HL-60 (cell line): ENCODE measurements around the gene DAND5.

ENCODE experiments used
- DNase-seq, 2 experiments: peaks; one replicate each; pipeline ENCODE4 v3.0.0-alpha.2; 2010 to 2020; ENCODE audit warnings: low read depth in 1 of 2, low spot score in 1 of 2
- H3K27ac ChIP-seq: fragments of 250-450 bp; sonication (Bioruptor Pico); replicated peaks from 2 replicates; pipeline ENCODE4 v1.5.1; 2020; ENCODE audit warnings: mild to moderate bottlenecking, moderate library complexity
- H3K27me3 ChIP-seq: fragments of 250-450 bp; sonication (Bioruptor Pico); 2 replicates; pipeline ENCODE4 v1.5.1; 2021; ENCODE audit warnings: mild to moderate bottlenecking, moderate library complexity; ENCODE audit not compliant: insufficient read depth, poor library complexity, severe bottlenecking
- H3K4me3 ChIP-seq: replicated peaks from 2 replicates; pipeline ENCODE4 v1.5.1; 2011; ENCODE audit warnings: mild to moderate bottlenecking, control low read depth, low read length; ENCODE audit not compliant: insufficient read depth
- CTCF ChIP-seq: IDR thresholded peaks from one replicate; pipeline ENCODE4 v1.5.1; 2011; ENCODE audit warnings: low read length, control low read depth, inconsistent platforms; ENCODE audit not compliant: insufficient read depth
- GABPA ChIP-seq: IDR thresholded peaks from 2 replicates; pipeline ENCODE4 v1.6.1; 2012; ENCODE audit warnings: low read depth
- POLR2AphosphoS5 ChIP-seq: IDR thresholded peaks from 2 replicates; pipeline ENCODE4 v1.6.1; 2012; ENCODE audit warnings: low read depth
- REST ChIP-seq: IDR thresholded peaks from 2 replicates; pipeline ENCODE4 v1.6.1; 2012; ENCODE audit warnings: low read depth; ENCODE audit not compliant: insufficient replicate concordance
- SPI1 ChIP-seq: IDR thresholded peaks from 2 replicates; pipeline ENCODE4 v1.6.1; 2012; ENCODE audit warnings: low read depth, mild to moderate bottlenecking, borderline replicate concordance

The DAND5 gene

GRCh38 chr19:12997179-12997966, 28.0 kb downstream of the DAND5 start:
- H3K27me3 ChIP-seq: no peaks in the 10 kb centered on the region
- H3K27ac ChIP-seq: no peak overlapping the region

GRCh38 chr19:12997967-12998940, 28.9 kb downstream of the DAND5 start:
- Histone ChIP-seq H3K27me3 (no peaks in the 10 kb centered on the region), H3K27ac (no peak overlapping the region), H3K4me3 (no peak overlapping the region)
- DNase-seq: no peak
- TF ChIP-seq REST (no peak), POLR2AphosphoS5 (no peak), SPI1 (no peak)

More at GRCh38 chr19:12997179-12997966, 28.0 kb downstream of the DAND5 start:
- no peak overlapping the region for H3K4me3 ChIP-seq
- DNase-seq: no peak
- TF ChIP-seq REST (no peak), POLR2AphosphoS5 (no peak), GABPA (no peak), CTCF (no peak), SPI1 (no peak)

DNA sequence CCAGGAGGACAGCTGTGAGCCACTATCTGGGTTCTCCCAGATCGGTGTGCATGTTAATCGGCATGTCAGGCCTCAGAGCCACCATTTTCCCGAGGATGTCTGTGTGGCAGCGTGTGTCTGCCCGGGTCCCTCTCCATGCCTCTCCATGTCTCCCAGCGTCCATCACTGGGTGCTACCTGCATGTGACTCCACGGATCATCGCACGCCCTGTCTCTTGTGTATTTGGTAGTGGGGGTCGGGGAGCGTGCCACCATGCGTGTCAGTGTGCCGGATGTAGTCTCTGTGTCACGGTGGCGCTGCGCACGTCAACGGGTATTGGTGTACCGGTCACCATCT, 31.8 kb downstream of the DAND5 start:
- DNase-seq: no peak
- Histone ChIP-seq H3K27ac (no peak overlapping the region), H3K4me3 (no peak overlapping the region), H3K27me3 (no peaks in the 10 kb centered on the region)
- TF ChIP-seq CTCF: no peak
- no peak for TF ChIP-seq REST
- TF ChIP-seq SPI1: no peak
- no peak for TF ChIP-seq POLR2AphosphoS5
- TF ChIP-seq GABPA: no peak
